ENCODE results near the gene PTPRA. TPM values are rescaled to one million over a fixed set of nuclear protein-coding genes. Genes with fewer than 3 reads are reported as not detected.

PTPRA gene
- total and polyA plus RNA-seq, 2 donors (not counting 3 experiments of a cell fraction or from before 2014, with no cell fraction given): 43.2 to 53.4 TPM

- no peaks in the 10 kb centered on the region for H3K79me2 ChIP-seq (ENCODE audit: control insufficient read depth, insufficient read depth, low read length)
- H3K9me3 ChIP-seq (replicated peaks; ENCODE audit: control insufficient read depth, insufficient read depth, low read length): no peaks in the 10 kb centered on the region
- TF ChIP-seq POLR2AphosphoS5 (IDR thresholded peaks at IDR 0.05; ENCODE audit: insufficient read depth, low read depth, low read length) (no peak), MAX (IDR thresholded peaks at IDR 0.05; ENCODE audit: insufficient read depth, insufficient read length) (no peak)
- H3K9me1 ChIP-seq (replicated peaks; ENCODE audit: control insufficient read depth, extremely low read depth, insufficient read depth, low read length): no peaks in the 10 kb centered on the region
- peaks cover 2 to 5% of the 10 kb centered on the region in 2 experiments for H3K36me3 ChIP-seq (ENCODE audit: control insufficient read depth in 2 of 2, extremely low read depth in 1 of 2, insufficient read depth in 2 of 2, low read length in 2 of 2)
- FAIRE-seq (no peak), DNase-seq (ENCODE audit: low read depth, low spot score) (no peak)
- no peaks in the 10 kb centered on the region for H3K27me3 ChIP-seq (ENCODE audit: control insufficient read depth in 2 of 2, insufficient read depth in 2 of 2, low read length in 2 of 2)
- no TSS peak for BruUV-seq (replicated peaks)
- ChIA-PET POLR2A (no interaction called here), CTCF (no interaction called here)
- no peak overlapping the region for H3K9ac ChIP-seq (replicated peaks; ENCODE audit: extremely low read depth, insufficient read depth, low read length)
- H3K4me2 ChIP-seq (ENCODE audit: insufficient read depth, low read length): no peak overlapping the region
- no peaks in the 10 kb centered on the region for H4K20me1 ChIP-seq (replicated peaks; ENCODE audit: control insufficient read depth, extremely low read depth, insufficient read depth, low read length)
- H3K4me1 ChIP-seq (ENCODE audit: control insufficient read depth, extremely low read depth, insufficient read depth, low read length): no peaks in the 10 kb centered on the region
- H2AFZ ChIP-seq (ENCODE audit: low read depth, low read length): no peak overlapping the region
- dilution Hi-C loops (cut with MboI; ENCODE audit: extremely low pct_ligation_motif_present, low sequenced_read_pairs) (no loop called here), intact Hi-C loops (cut with micrococcal nuclease) (no loop called here)
- H3K27ac ChIP-seq (ENCODE audit: insufficient read depth, low read depth, low read length): no peak overlapping the region
- no peak overlapping the region for H3K4me3 ChIP-seq (replicated peaks in 1 of 3; ENCODE audit: insufficient read depth in 1 of 3, low read depth in 1 of 3, low read length in 3 of 3)
These were observed 122.5 kb downstream of the PTPRA start for GRCh38 chr20:2995796-2996195.

- BruUV-seq (replicated peaks): no TSS peak
- Histone ChIP-seq H3K27me3 (ENCODE audit: control insufficient read depth in 2 of 2, insufficient read depth in 2 of 2, low read length in 2 of 2) (no peaks in the 10 kb centered on the region), H3K9me3 (replicated peaks; ENCODE audit: control insufficient read depth, insufficient read depth, low read length) (no peaks in the 10 kb centered on the region), H3K27ac (ENCODE audit: insufficient read depth, low read depth, low read length) (no peak overlapping the region), H2AFZ (ENCODE audit: low read depth, low read length) (no peak overlapping the region), H3K79me2 (ENCODE audit: control insufficient read depth, insufficient read depth, low read length) (no peaks in the 10 kb centered on the region), H3K9me1 (replicated peaks; ENCODE audit: control insufficient read depth, extremely low read depth, insufficient read depth, low read length) (no peaks in the 10 kb centered on the region), H3K4me2 (ENCODE audit: insufficient read depth, low read length) (no peak overlapping the region), H3K36me3 (ENCODE audit: control insufficient read depth in 2 of 2, extremely low read depth in 1 of 2, insufficient read depth in 2 of 2, low read length in 2 of 2) (peaks cover 2 to 3% of the 10 kb centered on the region in 2 experiments), H3K4me3 (replicated peaks in 1 of 3; ENCODE audit: insufficient read depth in 1 of 3, low read depth in 1 of 3, low read length in 3 of 3) (no peak overlapping the region), H3K4me1 (ENCODE audit: control insufficient read depth, extremely low read depth, insufficient read depth, low read length) (no peaks in the 10 kb centered on the region), H3K9ac (replicated peaks; ENCODE audit: extremely low read depth, insufficient read depth, low read length) (no peak overlapping the region), H4K20me1 (replicated peaks; ENCODE audit: control insufficient read depth, extremely low read depth, insufficient read depth, low read length) (no peaks in the 10 kb centered on the region)
- DNase-seq (ENCODE audit: low read depth, low spot score): no peak
- dilution Hi-C loops (cut with MboI; ENCODE audit: extremely low pct_ligation_motif_present, low sequenced_read_pairs): no loop called here
- CTCF ChIA-PET: interaction anchor here (1.0 to 1.1 kb wide), 2 partner anchors 13 to 85 kb away, joined by 3 to 4 read pairs; no protein-coding TSS in a partner anchor
- TF ChIP-seq POLR2AphosphoS5 (IDR thresholded peaks at IDR 0.05; ENCODE audit: insufficient read depth, low read depth, low read length): no peak
- TF ChIP-seq EZH2 (IDR thresholded peaks at IDR 0.05; ENCODE audit: borderline replicate concordance, low read depth, low read length, severe bottlenecking): no peak
- TF ChIP-seq POLR2A (IDR thresholded peaks at IDR 0.05; ENCODE audit: low read depth, low read length): no peak
- TF ChIP-seq CTCF (IDR thresholded peaks at IDR 0.05; ENCODE audit: extremely low read depth in 1 of 2, insufficient read depth in 1 of 2, low read depth in 1 of 2, low read length in 2 of 2): no peak
- no peak for TF ChIP-seq GATA2 (IDR thresholded peaks at IDR 0.05; ENCODE audit: insufficient read depth, insufficient read length, low read depth, low read length)
- no peak for TF ChIP-seq MAX (IDR thresholded peaks at IDR 0.05; ENCODE audit: insufficient read depth, insufficient read length)
- TF ChIP-seq JUN (IDR thresholded peaks at IDR 0.05; ENCODE audit: borderline replicate concordance, insufficient read depth, insufficient read length, low read depth): no peak
- TF ChIP-seq FOS (IDR thresholded peaks at IDR 0.05; ENCODE audit: borderline replicate concordance, insufficient read depth, low read length): no peak
- no peak for TF ChIP-seq MYC (IDR thresholded peaks at IDR 0.05; ENCODE audit: low read depth, low read length)
- no peak for FAIRE-seq
- POLR2A ChIA-PET: no interaction called here
- intact Hi-C loops (cut with micrococcal nuclease): no loop called here
These were observed 125.4 kb downstream of the PTPRA start for GRCh38 chr20:2998728-2999127.

Data from endothelial cell of umbilical vein (primary cell).